PC-9 (cell line): ENCODE results near the gene R3HDM2. TPM values are rescaled to one million over a fixed set of nuclear protein-coding genes. Genes with fewer than 3 reads are reported as not detected.

Source experiments
- BruUV-seq: library from RNA; stranded (reverse); fragments of 400-500 nt; replicated peaks from 2 replicates; lab custom pipeline; 2021; lab: Mats Ljungman, UMichigan
- CTCF ChIA-PET: fragments of 300-600 bp; sonication (Branson Sonifier 250); formaldehyde crosslinking; loops from one replicate; lab custom pipeline; 2022; ENCODE audit warnings: antibody characterized with exemption; lab: Charles Lee
- POLR2A ChIA-PET: fragments of 300-600 bp; sonication (Branson Sonifier 250); formaldehyde crosslinking; loops from one replicate; lab custom pipeline; 2022; ENCODE audit warnings: antibody characterized with exemption; ENCODE audit not compliant: unreplicated experiment; lab: Charles Lee
- DNase-seq, 2 experiments: peaks; one replicate each; pipeline versions ENCODE4 v3.0.0 to v3.0.0-alpha.2; 2015 to 2022; ENCODE audit warnings: mixed read lengths in 1 of 2
- H2AFZ ChIP-seq: fragments of 200-600 bp; sonication (generic); 2 replicates; pipeline ENCODE4 v1.8.1; 2017; ENCODE audit warnings: antibody characterized with exemption
- H3F3A ChIP-seq: fragments of 200-600 bp; sonication (generic); 2 replicates; pipeline ENCODE4 v1.8.1; 2017; ENCODE audit warnings: antibody characterized with exemption, mild to moderate bottlenecking, low read depth; ENCODE audit not compliant: insufficient read depth
- H3K27ac ChIP-seq: fragments of 200-600 bp; sonication (generic); 2 replicates; pipeline ENCODE4 v1.6.1; 2016; ENCODE audit warnings: mixed run types
- H3K27me3 ChIP-seq: fragments of 200-600 bp; sonication (generic); 2 replicates; pipeline ENCODE4 v1.6.1; 2016; ENCODE audit warnings: low read depth, mixed run types; ENCODE audit not compliant: insufficient read depth
- H3K36me3 ChIP-seq: fragments of 200-600 bp; sonication (generic); 2 replicates; pipeline ENCODE4 v1.6.1; 2016; ENCODE audit warnings: low read depth, mixed run types
- H3K4me1 ChIP-seq: fragments of 200-600 bp; sonication (generic); replicated peaks from 2 replicates; pipeline ENCODE4 v1.6.1; 2016; ENCODE audit warnings: mixed run types; ENCODE audit not compliant: insufficient read depth
- H3K4me2 ChIP-seq: fragments of 200-600 bp; sonication (generic); 2 replicates; pipeline ENCODE4 v1.6.1; 2017; ENCODE audit warnings: mixed run types
- H3K4me3 ChIP-seq: fragments of 200-600 bp; sonication (generic); 2 replicates; pipeline ENCODE4 v1.6.1; 2016; ENCODE audit warnings: mixed run types
- H3K79me2 ChIP-seq: fragments of 200-600 bp; sonication (generic); 2 replicates; pipeline ENCODE4 v1.6.1; 2017; ENCODE audit warnings: low read depth, mixed run types
- H3K9me2 ChIP-seq: fragments of 200-600 bp; sonication (generic); 2 replicates; pipeline ENCODE4 v1.8.1; 2017; ENCODE audit warnings: mild to moderate bottlenecking; ENCODE audit not compliant: insufficient read depth
- H3K9me3 ChIP-seq: fragments of 200-600 bp; sonication (generic); 2 replicates; pipeline ENCODE4 v1.8.1; 2016; ENCODE audit warnings: low read depth; ENCODE audit not compliant: insufficient read depth
- H4K20me1 ChIP-seq: fragments of 200-600 bp; sonication (generic); 2 replicates; pipeline ENCODE4 v1.8.1; 2017; ENCODE audit not compliant: insufficient read depth
- EZH2 ChIP-seq: fragments of 200-600 bp; sonication (generic); IDR thresholded peaks from 2 replicates; pipeline ENCODE4 v1.8.0; 2017; ENCODE audit warnings: antibody characterized with exemption, low read depth
- intact Hi-C: fragments of 100-400 bp; cut with micrococcal nuclease; formaldehyde crosslinking; loops from one replicate; pipeline ENCODE4 v1.10.0; 2022; ENCODE audit not compliant: unreplicated experiment
- total RNA-seq: library from RNA; stranded (reverse); gene quantifications from 2 replicates; pipeline ENCODE4 v1.2.3, GENCODE V29; 2021
- TF ChIP-seq, protein P1 (sequence below): fragments of 200-600 bp; sonication (generic); conservative IDR thresholded peaks from 2 replicates; pipeline ENCODE4 v1.6.1; 2017; ENCODE audit warnings: mixed run types, antibody characterized with exemption, mild to moderate bottlenecking, moderate library complexity

Gene R3HDM2
- total RNA-seq, 1 experiment from 2014 or later, result 65.1 TPM

DNA sequence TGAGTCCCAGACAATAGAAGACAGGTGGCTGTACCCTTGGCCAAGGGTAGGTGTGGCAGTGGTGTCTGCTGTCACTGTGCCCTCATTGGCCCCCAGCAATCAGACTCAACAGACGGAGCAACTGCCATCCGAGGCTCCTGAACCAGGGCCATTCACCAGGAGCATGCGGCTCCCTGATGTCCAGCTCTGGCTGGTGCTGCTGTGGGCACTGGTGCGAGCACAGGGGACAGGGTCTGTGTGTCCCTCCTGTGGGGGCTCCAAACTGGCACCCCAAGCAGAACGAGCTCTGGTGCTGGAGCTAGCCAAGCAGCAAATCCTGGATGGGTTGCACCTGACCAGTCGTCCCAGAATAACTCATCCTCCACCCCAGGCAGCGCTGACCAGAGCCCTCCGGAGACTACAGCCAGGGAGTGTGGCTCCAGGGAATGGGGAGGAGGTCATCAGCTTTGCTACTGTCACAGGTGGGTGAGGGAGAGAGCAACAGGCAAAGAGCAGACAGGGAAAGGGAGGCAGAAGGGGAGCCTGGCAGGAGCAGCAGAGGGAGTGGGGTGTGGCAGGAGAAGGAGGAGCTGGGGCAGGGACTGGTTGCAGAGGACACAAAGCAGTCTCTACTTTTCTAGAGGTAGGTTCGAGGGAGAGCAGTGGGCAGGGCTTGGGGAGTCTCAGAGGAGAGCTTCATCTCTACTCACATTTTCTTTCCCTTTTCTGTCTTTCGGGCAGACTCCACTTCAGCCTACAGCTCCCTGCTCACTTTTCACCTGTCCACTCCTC is 24.7 kb upstream of the R3HDM2 start:
- peaks cover 6% of the 10 kb centered on the region; the same call in 1 of the 2 replicates for H3K27me3 ChIP-seq
- H3K4me3 ChIP-seq, result no peak overlapping the region; the same call in 1 of the 2 replicates
- no peaks in the 10 kb centered on the region for H3F3A ChIP-seq
- no peak for DNase-seq
- H3K36me3 ChIP-seq, result no peaks in the 10 kb centered on the region
- no TSS peak for BruUV-seq
- H3K79me2 ChIP-seq, result no peaks in the 10 kb centered on the region
- no peaks in the 10 kb centered on the region for H3K9me2 ChIP-seq
- H3K4me2 ChIP-seq, result peak overlapping the region; percentile 63
- no peaks in the 10 kb centered on the region for H4K20me1 ChIP-seq
- H3K4me1 ChIP-seq, result peaks cover 43% of the 10 kb centered on the region
- no peaks in the 10 kb centered on the region for H3K9me3 ChIP-seq
- CTCF ChIA-PET, result interaction anchor here (0.6 to 1.1 kb wide), 4 partner anchors 10 to 281 kb away, joined by 4 to 8 read pairs (median 4); no protein-coding TSS in a partner anchor
- H3K27ac ChIP-seq, result no peak overlapping the region
- intact Hi-C loops, result loop anchor here (10.0 kb wide), 1 partner anchor 449 kb away; no protein-coding TSS in a partner anchor
- POLR2A ChIA-PET, result interaction anchor here (0.5 to 0.6 kb wide), 2 partner anchors 10 to 611 kb away, joined by 4 to 22 read pairs; no protein-coding TSS in a partner anchor
- peak overlapping the region; percentile 66; the same call in 1 of the 2 replicates for H2AFZ ChIP-seq
- TF ChIP-seq EZH2, result no peak
- TF ChIP-seq, protein P1, sequence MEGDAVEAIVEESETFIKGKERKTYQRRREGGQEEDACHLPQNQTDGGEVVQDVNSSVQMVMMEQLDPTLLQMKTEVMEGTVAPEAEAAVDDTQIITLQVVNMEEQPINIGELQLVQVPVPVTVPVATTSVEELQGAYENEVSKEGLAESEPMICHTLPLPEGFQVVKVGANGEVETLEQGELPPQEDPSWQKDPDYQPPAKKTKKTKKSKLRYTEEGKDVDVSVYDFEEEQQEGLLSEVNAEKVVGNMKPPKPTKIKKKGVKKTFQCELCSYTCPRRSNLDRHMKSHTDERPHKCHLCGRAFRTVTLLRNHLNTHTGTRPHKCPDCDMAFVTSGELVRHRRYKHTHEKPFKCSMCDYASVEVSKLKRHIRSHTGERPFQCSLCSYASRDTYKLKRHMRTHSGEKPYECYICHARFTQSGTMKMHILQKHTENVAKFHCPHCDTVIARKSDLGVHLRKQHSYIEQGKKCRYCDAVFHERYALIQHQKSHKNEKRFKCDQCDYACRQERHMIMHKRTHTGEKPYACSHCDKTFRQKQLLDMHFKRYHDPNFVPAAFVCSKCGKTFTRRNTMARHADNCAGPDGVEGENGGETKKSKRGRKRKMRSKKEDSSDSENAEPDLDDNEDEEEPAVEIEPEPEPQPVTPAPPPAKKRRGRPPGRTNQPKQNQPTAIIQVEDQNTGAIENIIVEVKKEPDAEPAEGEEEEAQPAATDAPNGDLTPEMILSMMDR, result no peak

DNA sequence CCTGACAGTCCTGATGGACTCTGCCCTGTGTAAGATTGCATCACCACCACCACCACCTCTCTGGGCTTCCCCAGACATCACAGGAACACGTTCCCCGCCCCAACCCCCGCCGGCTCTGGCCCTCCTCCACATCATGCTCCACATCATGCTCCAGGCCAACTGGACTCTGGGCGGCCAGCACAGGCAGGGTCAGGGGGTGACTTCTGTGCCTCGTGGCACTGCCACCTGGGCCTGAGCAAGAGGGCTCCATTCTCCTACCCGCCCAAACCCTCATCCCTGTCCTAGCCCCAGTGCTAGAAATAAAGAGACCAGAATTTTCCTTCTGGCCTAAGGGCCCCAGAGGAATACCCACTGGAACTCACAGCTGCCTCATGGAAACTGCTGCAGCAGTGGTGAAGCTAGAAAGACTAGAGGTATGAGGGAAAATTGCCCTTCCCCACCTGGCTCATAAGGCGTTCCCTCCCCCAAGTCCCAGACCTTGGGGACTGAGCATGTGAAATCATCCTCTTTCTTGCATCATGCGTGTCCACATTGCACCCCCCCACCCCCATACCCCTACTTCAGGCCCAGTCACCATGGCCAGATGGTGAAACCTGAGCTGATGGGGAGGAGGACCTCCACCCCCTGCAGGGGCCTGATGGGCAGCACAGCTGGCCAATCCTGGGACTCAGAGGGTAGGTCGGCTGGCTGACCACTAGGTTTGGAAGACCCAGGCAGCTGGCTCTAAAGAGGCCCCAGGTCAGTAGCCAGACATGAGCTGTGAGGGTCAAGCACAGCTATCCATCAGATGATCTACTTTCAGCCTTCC is 23.9 kb upstream of the R3HDM2 start, which contains the start of gene INHBE:
Gene INHBE, plus strand, starts transcription at position 742 of the 808 bp plus-strand sequence. CDS start 230 bp downstream, outside the sequence.
- H3K4me2 ChIP-seq, result peak within 1 kb of the TSS; percentile 63
- no peaks in the 10 kb centered on the region for H3K9me2 ChIP-seq
- H3F3A ChIP-seq, result no peaks in the 10 kb centered on the region
- H3K36me3 ChIP-seq, result no peaks in the 10 kb centered on the region
- H2AFZ ChIP-seq, result peak within 1 kb of the TSS; percentile 66
- DNase-seq, result no peak
- CTCF ChIA-PET, result interaction anchor here (0.6 to 1.1 kb wide), 5 partner anchors 10 to 282 kb away, joined by 4 to 8 read pairs (median 4); no protein-coding TSS in a partner anchor
- peak within 1 kb of the TSS; percentile 60 for H3K27ac ChIP-seq
- intact Hi-C loops, result loop anchor here (10.0 kb wide), 1 partner anchor 450 kb away; no protein-coding TSS in a partner anchor
- no peaks in the 10 kb centered on the region for H3K9me3 ChIP-seq
- no peak for TF ChIP-seq EZH2
- TF ChIP-seq, protein P1, result no peak
- no peaks in the 10 kb centered on the region for H3K79me2 ChIP-seq
- H3K4me3 ChIP-seq, result no peak within 1 kb of the TSS; the same call in 1 of the 2 replicates
- H3K4me1 ChIP-seq, result peaks cover 43% of the 10 kb centered on the region
- no peaks in the 10 kb centered on the region for H4K20me1 ChIP-seq
- POLR2A ChIA-PET, result interaction anchor here (0.5 to 0.6 kb wide), 2 partner anchors 9 to 611 kb away, joined by 4 to 22 read pairs; no protein-coding TSS in a partner anchor
- no peaks in the 10 kb centered on the region for H3K27me3 ChIP-seq
- BruUV-seq, result no TSS peak

DNA sequence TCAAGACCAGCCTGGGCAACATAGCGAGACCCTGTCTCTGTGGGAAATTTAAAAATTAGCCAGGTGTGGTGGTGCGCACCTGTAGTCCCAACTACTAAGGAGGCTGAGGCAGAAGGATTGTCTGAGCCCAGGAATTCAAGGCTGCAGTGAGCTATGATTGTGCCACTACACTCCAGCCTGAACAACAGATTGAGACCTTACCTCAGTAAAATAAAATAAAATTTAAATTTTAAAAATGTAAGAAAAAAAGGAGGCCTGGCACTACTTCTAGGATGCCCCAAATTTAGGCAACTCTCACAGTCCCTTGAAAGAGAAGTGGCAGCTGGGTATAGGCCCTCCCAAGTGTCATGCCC is 23.3 kb upstream of the R3HDM2 start:
- peaks cover 43% of the 10 kb centered on the region for H3K4me1 ChIP-seq
- H3K4me2 ChIP-seq, result peak overlapping the region; percentile 63; the same call in 1 of the 2 replicates
- H2AFZ ChIP-seq, result no peak overlapping the region
- H3K36me3 ChIP-seq, result no peaks in the 10 kb centered on the region
- H3K27me3 ChIP-seq, result no peaks in the 10 kb centered on the region
- intact Hi-C loops, result loop anchor here (10.0 kb wide), 1 partner anchor 451 kb away; no protein-coding TSS in a partner anchor
- BruUV-seq, result no TSS peak
- H3K9me3 ChIP-seq, result no peaks in the 10 kb centered on the region
- TF ChIP-seq EZH2, result no peak
- TF ChIP-seq, protein P1, result no peak
- no peaks in the 10 kb centered on the region for H3F3A ChIP-seq
- no peak for DNase-seq
- POLR2A ChIA-PET, result interaction anchor here (0.7 kb wide), 2 partner anchors 58 to 327 kb away, joined by 3 read pairs; no protein-coding TSS in a partner anchor
- H3K79me2 ChIP-seq, result no peaks in the 10 kb centered on the region
- CTCF ChIA-PET, result interaction anchor here (0.9 kb wide), 1 partner anchor 178 kb away, joined by 4 read pairs; no protein-coding TSS in a partner anchor
- no peak overlapping the region for H3K4me3 ChIP-seq
- no peaks in the 10 kb centered on the region for H3K9me2 ChIP-seq
- H3K27ac ChIP-seq, result no peak overlapping the region; the same call in 1 of the 2 replicates
- H4K20me1 ChIP-seq, result no peaks in the 10 kb centered on the region
